Activated naive CD4-positive, alpha-beta T cell treated with anti-CD3 and anti-CD28 coated beads, Interleukin-2, amount 50 U/mL, for 16 hours (primary cell): ENCODE data around the gene TMEM161B.
"Not testable (repeated sequence)": the region's sequence is repeated elsewhere in the genome, so short reads cannot be mapped to it uniquely, and the experiment has no call there.

Experiments used
- DNase-seq: peaks from one replicate; pipeline ENCODE4 v3.0.0-alpha.2; 2020

The TMEM161B gene

DNA sequence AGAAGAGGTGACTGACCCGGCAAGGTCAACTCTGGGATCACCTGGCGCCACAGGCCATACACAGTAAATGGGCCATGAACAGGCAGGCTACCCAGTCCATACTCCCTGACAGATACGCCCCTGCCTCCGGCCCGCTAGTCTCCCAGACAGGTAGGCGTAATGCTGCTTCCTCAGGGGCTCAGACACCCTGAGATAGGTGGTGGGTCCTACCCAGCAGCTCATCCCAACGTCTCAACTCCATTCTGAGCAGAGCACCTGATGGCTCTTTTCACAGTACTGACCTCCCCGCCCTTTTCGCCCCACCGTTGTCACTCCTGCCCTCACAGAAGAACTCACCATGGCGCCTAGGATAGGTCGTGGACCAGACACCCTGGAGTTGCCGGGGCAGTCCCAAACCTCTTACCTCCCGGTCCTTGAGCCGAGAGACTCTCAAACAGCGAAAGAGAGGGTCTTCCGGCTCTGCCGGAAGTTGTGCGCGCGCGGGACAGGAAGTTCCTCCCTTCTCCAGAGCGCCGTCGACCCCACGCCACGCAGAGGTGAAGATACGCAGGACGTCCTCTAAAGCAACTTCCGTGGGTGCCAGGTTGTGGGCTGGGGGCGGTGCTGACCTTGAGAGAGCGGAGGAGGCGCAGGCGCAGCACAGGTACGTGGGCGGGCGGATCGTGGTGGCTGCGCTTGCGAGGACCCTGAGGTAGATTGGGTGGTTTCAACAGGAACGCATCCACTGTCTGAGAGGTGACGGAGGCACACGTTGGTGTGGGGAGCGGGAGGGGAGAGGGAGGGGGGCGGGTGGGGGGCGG is at the start of gene TMEM161B:
Gene TMEM161B (minus strand): TSS at position 461 of the 800 bp plus-strand sequence. CDS start 122 bp downstream, at position 339.
- DNase-seq, result peak; percentile 95

DNA sequence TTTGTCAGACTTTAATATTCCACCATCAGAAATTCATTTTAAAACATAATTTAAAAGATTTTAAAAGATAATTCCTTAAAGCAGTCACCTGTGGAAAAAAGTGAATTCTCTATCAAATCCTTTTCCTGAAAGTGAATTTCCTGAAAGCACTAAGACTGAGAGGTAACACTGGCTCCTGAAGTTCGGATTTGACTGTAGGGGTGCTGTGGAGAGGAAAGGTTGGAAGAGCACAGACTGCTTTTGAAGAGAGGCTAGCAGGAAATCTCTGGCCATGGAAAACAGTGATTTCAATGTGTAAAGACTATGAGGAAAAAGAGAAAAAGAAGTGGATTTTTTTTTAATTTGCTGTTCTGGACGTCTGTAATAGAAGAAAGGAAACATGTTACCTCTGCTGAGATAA is 35.7 kb upstream of the TMEM161B start:
- no peak for DNase-seq

DNA sequence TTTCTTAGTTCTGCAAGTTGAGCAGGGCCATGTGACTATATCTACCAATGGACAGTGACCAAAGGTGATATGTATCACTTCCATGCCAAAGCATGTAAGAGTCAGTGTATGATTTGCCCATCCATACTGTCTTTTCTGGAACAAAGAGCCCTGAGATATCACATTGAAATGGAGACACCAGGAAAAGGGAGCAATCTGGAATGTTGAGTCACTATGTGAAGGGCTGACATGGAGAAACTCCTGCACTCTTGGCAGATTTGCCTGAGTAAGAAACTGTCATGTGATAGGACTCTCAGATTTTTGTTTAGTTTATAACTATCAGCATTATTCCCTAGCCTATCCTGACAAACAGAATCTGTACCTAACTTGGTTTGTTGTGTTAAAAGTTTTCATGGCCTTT is 29.8 kb upstream of the TMEM161B start:
- DNase-seq, result no peak

DNA sequence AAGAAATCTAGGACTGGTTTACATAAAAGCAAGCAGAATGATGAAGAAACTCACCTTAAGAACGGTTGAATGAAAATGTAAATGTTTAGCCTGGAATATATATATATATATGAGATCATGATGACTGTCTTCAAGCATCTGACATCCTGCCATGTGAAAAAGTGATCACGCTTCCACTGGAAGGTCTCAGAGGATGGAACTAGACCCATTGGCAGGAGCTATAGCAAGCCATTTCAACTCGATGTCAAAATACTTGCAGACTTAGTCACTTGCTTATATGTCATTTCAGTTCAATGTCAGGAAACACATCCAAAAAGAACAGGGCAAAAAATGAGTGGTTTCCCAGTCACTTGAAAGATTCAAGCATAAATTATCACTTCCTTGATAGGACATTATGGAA is 22.2 kb upstream of the TMEM161B start:
- DNase-seq, result no peak

DNA sequence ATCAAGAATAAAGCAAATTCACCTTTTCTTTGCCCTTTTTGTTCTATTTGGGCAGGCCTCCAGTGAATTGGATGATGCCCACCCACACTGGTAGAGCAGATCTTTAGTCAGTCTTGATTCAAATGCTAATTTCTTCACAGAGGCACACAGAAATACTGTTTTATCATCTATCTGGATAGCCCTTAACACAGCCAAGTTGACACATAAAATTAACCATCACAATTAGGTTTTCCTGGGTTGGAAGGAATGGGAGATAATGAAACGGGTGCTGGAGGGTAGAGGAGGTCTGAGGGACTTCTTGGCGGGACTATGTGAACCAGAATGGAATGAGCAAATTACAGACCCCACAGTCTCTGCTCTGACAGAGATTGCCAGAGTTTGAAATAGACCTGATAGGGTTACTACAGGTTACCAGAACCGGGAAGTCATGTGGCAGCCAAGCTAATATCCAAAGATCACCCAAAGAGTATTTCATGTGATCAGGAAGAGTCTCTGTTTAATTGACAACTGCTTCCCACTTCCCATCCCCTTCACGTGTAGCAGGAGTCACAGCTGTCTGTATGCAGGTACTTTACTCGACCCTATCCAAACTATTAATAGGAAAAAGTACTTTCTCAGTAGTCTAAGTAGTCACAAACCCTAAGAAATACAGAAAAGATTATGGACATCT is 20.0 kb upstream of the TMEM161B start:
- no peak for DNase-seq

DNA sequence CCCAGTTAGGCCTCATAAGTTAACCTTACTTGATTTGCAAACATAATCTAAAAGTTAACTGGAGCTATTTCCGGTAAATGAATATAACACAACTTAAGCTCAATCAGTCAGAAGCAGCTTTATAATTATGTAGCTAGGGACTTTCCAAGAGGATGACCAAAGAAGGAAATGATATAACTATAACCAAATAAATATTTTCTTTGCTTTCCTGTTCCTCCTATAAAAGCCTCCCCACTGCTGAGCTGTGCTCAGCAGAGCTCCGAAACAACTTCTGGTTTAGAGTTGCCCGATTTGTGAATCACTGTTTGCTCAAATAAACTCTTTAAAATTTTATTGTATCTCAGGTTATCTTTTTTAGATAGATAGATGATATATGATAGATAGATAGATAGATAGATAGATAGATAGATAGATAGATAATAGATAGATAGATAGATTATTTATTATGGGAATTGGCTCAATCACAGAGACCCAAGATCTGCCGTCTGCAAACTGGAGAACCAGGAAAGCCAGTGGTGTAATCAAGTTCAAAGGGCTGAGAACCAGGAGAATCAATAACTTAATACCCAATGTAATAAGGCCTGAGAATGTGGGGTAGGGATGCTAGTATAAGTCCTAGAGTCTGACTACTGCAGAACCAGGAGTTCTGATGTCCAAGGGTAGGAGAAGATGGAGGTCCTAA is 19.3 kb upstream of the TMEM161B start:
- no peak for DNase-seq

DNA sequence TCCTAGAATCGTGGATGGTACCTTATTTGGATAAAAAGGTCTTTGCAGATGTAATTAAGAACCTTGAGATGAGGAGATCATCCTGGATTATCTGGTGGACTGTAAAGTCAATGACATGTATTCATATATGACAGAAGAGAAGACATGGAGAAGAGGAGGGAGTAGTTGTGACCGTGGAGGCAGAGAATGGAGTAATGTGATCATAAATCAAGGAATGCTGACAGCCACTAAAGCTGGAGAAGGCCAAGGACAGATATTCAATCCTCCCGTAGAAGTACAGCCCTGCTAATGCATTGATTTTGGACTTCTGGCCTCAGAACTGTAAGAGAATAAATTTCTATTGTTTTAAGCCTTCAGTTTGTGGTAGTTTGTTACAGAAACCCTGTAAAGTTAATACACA is 18.7 kb upstream of the TMEM161B start:
- no peak for DNase-seq

DNA sequence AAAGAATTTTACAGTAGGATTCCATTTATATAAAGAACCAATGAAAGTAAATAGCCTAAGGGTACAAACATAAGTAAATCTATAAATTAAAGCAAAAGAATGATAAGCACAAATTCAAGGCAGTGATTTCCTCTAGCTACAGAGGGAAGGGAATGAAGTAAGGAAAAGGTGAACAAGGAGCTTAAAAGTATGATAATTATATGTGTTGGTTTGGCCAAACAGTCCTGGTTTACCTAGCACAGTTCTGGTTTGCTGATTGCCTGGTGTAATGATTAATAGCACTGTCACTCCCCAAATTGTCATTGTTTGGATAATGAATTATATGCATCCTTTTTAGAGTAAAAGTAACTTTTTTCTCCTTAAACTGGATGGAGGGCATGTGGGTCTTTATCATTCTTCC is 15.0 kb upstream of the TMEM161B start:
- no peak for DNase-seq

DNA sequence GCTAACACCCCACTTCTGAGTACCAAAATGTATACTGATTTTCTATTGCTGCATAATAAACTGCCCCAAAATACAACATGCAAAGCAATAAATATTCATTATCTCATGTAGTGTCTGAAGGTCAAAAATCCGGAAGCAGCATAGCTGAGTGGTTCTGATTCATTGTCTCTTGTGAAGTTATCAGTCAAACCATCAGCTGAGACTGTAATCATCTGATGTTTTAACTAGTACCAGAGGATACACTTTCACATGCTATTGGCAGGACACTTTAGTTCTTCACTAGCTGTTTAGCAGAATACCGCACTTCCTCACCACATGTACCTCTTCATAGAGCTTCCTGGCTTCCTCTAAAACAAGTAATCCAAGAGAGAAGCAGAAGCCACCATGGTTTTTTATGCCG is 12.7 kb upstream of the TMEM161B start:
- DNase-seq, result no peak

DNA sequence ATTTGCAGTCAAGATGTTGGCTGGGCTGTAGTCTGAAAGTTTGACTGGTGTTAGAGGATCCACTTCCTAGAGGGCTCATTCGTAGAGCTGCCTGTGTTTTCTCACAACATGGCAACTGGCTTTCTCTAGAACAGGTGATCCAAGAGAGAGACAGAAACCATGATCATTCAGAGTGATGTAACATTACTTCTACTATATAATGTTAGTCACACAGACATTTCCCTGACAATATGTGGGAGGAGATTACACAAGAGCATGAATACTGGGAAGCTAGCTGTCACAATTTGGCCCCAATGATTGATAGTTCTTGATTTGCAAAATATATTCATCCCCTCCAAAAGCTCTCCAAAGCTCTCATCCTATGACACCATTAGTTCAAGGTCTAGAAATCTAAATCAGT is 10.9 kb upstream of the TMEM161B start:
- DNase-seq, result no peak

DNA sequence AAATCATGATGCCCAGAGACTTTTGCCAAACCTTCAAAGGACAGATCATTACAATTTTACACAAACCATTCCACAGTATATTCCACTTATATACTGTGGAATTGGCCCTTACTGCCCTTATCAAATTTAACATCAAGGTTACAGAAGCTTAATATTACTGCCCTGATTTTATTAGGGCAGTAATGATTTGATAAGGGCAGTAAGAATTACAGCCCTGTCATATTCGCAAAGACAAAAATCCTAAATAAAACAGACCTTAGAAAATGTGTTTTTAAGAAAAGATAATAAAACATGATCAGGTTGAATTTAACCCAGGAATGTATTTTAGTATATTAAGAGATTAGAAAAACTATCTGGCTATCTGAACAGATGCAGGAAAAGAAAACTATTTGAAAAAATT is 7.7 kb upstream of the TMEM161B start:
- no peak for DNase-seq

DNA sequence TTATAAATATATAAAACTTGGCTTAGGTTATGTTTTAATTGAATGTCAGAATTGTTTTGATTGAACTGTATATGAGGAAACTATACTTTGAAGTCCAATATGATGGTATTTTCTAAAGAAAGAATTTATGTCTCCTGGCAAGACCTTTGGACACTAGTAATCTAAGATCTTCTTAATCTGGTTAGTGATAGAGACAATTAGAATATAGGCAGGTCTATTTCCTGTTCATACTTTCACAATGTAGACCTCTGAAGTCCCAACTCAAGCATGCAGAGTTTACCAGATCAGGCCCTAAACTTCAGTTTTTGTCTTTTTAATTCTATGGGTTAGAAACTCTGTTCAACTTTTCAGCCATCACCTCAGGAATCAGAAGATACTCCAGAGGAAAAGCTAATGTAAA is 6.9 kb upstream of the TMEM161B start:
- no peak for DNase-seq

DNA sequence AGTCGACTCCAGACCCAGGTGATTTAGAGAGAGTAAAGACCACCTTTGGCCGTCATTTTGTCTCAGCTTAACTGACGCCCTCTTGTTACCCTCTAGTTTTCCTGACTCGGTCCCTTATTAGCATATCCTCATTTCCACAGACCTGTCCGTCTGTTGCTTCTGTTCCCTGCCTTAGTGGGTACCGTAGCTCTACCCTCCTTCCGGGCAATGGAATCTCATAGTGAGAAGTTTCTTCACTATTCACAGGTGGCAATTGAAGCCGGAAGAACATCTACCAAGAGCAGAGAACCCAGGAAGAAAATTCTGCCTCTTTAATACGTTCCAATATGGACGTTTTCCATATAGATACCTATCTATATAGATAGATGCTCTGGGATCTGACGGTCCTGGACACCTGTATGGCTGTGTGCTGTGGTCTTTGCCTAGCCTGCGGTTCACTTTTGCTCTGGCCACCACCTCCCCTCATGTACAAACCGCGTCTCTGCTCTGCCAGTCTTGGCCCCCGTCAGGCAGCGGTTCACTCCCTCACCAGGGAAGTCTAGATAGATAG is 652 bp upstream of the TMEM161B start:
- peak; percentile 11 for DNase-seq

DNA sequence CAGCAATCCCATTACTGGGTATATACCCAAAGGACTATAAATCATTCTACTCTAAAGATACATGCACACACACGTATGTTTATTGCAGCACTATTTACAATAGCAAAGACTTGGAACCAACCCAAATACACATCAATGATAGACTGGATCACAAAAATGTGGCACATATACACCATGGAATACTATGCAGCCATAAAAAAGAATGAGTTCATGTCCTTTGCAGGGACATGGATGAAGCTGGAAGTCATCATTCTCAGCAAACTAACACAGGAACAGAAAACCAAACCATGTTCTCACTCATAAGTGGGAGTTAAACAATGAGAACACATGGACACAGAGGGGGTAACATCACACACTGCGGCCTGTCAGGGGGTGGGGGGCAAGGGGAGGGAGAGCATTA is 4.1 kb downstream of the TMEM161B start:
- DNase-seq, result not testable (repeated sequence)

DNA sequence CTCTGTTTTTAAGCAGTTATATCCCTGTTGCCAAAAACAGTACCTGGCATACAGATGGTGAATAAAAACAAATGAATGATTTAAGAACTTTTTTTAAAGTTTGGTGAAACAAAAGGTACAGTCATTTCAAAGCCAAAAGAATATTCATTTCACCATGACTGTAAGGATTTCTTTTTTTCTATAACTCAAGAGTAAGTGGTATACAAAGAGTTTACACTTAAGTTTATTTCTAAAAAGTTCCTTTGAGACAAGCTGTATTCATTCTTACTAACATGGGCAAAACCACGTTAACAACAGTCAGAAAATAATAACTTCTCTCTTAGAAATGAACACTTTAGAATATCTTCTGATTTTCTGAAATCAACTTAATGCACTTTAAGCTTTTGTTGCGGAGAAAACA is 5.3 kb downstream of the TMEM161B start:
- no peak for DNase-seq

DNA sequence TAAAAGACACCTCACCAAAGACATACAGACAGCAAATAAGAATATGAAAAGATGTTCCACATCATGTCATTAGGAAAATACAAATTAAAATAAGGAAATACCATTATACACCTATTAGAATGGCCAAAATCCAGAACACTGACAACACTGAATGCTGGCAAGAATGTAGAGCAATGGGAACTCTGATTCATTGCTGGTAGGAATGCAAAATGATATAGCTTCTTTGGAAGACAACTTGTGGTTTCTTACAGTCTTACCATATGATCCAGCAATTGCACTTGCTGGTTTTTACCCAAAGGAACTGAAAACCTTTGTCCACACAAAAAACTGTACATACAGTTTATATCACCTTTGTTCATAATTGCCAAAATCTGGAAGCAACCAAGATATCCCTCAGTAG is 6.5 kb downstream of the TMEM161B start:
- DNase-seq, result no peak

DNA sequence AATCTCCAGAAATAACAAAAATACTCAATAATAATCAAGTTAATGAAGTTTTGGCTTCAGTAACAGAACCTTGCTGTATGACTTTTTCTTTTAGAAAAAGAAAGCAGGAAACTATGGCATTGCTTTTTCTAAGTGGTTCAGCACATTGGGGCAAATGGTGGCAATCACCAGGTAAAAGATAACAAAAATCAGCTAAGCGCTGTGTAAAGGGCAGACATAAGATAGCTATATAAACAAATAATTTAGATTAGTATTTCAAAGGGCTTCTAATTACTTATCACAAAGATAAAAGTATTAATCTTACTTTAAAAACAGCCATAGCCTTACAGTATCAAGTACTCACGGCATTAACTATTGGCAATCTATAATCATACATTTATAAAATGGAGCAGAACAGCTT is 10.0 kb downstream of the TMEM161B start:
- DNase-seq, result no peak

DNA sequence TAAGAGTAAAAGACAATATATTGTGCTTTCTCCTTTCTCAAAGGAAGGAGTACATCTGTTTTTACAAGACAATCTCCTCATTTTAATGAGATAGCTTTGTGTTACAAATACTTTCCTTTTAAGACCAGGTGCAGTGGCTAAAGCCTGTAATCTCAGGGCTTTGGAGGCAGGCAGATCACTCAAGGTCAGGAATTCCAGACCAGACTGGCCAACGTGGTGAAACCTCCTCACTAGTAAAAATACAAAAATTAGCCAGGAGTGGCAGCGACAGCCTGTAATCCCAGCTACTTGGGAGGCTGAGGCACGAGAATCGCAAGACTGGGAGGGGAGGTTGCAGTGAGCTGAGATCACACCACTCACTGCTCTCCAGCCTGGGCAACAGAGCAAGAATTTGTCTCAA is 11.8 kb downstream of the TMEM161B start:
- DNase-seq, result no peak

DNA sequence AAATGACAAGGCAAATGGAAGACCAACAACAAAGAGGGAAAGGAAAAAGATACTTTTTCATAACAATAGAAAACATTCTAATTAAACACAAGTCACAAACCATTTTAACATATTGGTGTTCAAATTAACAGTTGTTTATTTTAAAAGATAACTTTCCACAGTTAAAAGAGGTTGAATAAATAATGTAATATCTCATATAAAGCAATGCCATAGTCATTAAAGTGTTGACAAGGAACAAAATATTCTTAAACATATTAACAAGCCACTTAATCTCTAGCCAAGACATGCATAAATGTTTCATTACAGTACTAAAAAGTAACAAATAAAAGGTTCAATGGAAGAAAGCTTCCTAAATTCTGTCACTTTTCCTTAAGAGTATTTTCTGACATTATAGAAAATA is 12.6 kb downstream of the TMEM161B start:
- DNase-seq, result no peak

DNA sequence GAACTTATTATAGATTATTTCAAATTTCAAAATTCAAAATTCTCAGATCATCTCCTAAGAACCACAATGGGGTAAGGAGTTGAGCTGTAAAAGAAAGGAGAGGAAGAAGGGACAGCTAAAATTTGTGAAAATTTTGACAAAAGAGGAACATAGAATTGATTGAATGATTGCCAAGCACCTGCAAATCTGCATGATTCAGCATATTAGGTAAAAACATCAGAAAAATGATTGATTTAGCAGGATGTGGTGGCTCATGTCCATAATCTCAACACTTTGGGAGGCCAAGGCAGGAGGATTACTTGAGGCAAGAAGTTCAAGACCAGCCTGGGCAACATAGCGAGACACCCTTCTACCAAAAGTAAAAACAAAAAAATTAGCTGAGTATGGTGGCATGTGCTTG is 14.3 kb downstream of the TMEM161B start:
- DNase-seq, result no peak

DNA sequence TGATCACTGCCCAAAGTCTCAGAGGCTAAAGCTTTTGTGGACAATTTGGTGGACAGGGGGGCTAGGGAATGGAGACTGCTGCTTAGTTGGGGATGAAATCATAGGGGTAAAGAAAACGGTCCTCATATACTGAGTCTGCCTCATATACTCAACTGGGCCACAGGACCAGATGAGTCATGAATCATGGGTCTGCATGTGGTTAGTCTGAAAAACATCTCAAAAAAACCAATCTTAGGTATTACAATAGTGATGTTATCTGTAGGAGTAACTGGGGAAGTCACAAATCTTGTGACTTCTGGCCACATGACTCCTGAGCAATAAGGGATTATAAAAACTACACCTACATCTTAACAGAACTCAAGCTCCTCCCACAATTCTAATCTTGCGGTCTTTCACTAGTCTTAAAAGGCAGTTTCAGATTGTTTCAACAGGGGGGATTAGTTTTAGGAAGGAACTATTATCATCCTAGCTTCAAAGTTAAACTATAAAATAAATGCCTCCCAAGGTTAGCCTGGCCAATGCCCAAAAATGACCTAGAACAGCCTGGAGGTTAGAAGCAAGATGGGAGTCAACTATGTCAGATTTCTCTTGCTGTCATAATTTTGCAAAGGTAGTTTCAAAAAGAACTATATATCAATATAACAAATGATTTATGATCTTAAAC is 17.5 kb downstream of the TMEM161B start:
- DNase-seq, result no peak

DNA sequence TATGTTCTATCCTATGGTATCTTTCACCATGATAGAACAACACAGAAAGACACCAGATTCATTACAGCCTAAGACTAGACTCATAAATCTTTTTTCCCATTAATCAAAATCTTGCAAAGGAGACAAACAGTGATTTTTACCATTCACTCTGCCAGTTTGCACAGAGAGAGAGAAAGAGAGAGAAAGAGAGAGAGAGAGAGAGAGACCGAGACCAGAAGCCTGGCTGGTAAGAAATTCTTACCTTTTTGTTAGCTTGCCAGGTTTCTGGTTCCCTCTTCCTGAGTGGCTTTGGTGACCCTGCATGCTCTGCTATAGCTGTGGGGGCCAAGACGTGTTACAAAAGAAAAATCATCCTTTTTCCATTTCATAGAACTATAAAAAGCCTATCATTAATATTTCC is 18.6 kb downstream of the TMEM161B start:
- DNase-seq, result no peak
